ENCODE measurements around the gene DTX3.
"Not testable (repeated sequence)": the region's sequence is repeated elsewhere in the genome, so short reads cannot be mapped to it uniquely, and the experiment has no call there.

DTX3 gene

DNA sequence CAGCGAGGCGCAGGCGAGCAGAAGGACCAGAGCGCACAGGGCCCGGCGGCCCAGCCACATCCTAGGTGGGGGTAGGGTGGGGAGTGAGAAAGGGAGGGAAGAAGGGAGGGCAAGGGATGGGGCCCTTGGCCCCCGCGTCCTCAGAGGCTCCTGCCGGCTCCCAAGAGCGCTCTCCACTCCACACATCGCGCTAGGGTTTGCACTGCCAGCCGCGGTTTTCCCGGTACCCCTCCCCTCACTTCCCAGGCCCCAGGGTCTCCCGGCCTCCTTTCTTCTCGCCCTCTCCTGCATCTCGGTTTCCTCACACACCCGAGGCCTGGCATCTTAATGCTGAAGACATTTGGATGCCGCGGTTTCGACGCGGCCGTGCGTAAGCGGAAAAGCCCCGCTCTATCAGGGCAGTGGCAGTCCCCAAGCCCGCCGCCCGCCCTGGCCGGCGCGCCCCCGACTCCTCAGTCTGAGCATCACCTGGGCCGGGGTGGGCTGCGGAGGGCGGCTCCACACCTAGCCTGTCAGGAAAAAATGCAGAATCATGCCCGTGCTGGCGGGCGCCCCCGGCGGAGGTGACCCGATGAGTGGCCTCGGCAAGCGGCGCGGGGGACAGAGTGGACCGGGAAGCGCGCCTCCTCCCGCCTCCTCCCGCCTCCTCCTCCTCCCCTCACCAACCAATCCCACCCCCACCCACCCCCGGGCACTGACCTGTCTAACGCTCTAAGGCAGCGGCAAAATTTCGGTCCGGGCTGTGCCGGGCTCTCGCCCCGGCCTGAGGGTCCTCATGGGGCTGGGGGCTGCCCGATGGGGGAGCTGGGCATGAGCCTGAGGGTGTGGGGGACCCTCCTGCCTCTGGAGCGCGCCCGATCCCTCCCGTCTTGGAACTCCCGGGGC lies 27.7 kb downstream of the DTX3 start:
- no peak for DNase-seq (ENCODE audit: low read depth in 2 of 2)

GRCh38 chr12:57632958-57633840 lies 28.6 kb downstream of the DTX3 start, which contains the start of gene B4GALNT1:
Gene B4GALNT1, minus strand, starts transcription at chr12:57633201. Its CDS starts 1,069 bp downstream, at chr12:57632132.
- DNase-seq (ENCODE audit: low read depth in 2 of 2) = peak in 1 of 2 donors; percentile 39

- not testable (repeated sequence) for DNase-seq (ENCODE audit: low read depth in 2 of 2)
Measured at GRCh38 chr12:57636731-57637130, 32.1 kb downstream of the DTX3 start.

DNA sequence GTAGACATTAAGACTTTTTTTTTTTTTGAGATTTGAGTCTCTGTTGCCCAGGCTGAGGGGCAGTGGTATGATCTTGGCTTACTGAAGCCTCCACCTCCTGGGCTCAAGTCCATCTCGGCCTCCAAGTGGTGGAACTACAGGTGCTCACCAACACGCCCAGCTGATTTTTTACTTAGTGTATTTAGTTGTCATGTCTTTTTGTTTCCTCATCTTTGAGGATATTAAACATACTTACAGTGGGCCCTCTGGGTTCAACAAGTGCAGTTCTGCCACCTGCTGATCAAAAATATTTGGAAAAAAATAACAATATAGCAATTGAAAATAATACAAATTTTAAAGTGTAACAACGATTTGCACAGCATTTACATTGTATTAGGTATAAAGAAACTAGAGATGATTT lies 32.7 kb downstream of the DTX3 start:
- no peak for DNase-seq (ENCODE audit: low read depth in 2 of 2)

DNA sequence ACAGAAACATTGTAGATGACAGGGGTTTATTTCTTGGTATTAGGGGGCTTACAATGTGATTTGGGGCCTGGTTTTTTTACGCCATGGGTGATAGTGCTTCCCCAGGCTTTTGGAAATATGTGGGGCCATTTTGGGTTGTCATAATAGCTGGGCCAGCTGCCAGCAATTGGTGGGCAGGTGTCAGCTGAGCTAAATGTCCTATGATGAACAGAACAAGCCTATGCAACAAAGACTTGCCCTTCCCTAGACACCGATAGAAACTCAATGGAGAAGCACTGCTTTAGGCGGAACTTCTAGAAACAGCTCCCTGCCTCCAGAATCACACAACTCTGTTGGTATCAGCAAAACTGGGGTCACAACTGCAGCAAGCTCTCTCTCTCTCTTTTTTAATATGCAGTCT lies 33.5 kb downstream of the DTX3 start:
- DNase-seq (ENCODE audit: low read depth in 2 of 2) = no peak

GRCh38 chr12:57640175-57641042 lies 35.8 kb downstream of the DTX3 start:
- no peak for DNase-seq (ENCODE audit: low read depth in 2 of 2)

- no peak for DNase-seq (ENCODE audit: low read depth in 2 of 2)
Measured at GRCh38 chr12:57641699-57642442, 37.2 kb downstream of the DTX3 start.

DNA sequence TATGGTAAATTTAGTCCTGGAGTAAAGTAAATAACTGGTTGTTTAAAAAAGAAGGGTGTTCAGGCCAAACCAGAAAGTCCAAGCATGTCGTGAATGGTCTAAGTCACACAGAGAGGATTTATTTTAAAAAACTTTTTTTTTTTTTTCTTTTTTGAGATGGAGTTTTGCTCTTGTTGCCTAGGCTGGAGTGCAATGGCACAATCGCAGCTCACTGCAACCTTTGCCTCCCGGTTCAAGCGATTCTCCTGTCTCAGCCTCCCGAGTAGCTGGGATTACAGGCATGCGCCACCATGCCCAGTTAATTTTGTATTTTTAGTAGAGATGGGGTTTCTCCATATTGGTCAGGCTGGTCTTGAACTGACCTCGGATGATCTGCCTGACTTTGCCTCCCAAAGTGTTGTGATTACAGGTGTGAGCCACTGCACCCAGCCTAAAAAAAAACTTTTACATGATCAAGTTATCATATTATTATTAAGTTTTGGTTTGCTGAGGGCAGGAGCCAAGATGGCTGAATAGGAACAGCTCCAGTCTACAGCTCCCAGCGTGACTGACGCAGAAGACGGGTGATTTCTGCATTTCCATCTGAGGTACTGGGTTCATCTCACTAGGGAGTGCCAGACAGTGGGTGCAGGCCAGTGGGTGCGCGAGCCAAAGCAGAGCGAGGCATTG lies 41.5 kb downstream of the DTX3 start:
- not testable (repeated sequence) for DNase-seq (ENCODE audit: low read depth in 2 of 2)

- not testable (repeated sequence) for DNase-seq (ENCODE audit: low read depth in 2 of 2)
Measured at GRCh38 chr12:57646659-57647049, 42.0 kb downstream of the DTX3 start.

GRCh38 chr12:57654042-57654441 lies 49.4 kb downstream of the DTX3 start:
- DNase-seq (ENCODE audit: low read depth in 2 of 2) = no peak

DNA sequence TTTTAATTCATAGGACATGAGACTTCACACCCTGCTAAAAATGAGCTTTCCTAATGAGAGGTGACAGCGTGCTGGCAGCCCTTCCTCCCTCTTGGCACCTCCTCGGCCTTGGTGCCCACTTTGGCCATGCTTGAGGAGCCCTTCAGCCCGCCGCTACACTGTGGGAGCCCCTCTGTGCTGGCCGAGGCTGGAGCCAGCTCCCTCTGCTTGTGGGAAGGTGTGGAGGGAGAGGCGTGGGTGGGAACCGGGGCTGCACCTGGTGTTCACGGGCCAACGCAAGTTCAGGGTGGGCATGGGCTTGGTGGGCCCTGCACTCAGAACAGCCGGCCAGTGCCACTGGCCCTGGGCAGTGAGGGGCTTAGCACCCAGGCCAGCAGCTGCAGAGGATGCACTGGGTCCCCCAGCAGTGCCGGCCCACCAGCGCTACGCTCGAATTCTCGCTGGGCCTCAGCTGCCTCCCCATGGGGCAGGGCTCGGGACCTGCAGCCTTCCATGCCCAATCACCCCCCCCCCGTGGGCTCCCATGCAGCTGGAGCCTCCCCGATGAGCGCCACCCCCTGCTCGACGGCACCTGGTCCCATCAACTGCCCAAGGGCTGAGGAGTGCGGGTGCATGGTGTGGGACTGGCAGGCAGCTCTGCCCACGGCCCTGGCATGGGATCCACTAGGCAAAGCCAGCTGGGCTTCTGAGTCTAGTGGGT lies 51.1 kb downstream of the DTX3 start:
- no peak for DNase-seq (ENCODE audit: low read depth in 2 of 2)

GRCh38 chr12:57656408-57656807 lies 51.8 kb downstream of the DTX3 start:
- not testable (repeated sequence) for DNase-seq (ENCODE audit: low read depth in 2 of 2)

DNA sequence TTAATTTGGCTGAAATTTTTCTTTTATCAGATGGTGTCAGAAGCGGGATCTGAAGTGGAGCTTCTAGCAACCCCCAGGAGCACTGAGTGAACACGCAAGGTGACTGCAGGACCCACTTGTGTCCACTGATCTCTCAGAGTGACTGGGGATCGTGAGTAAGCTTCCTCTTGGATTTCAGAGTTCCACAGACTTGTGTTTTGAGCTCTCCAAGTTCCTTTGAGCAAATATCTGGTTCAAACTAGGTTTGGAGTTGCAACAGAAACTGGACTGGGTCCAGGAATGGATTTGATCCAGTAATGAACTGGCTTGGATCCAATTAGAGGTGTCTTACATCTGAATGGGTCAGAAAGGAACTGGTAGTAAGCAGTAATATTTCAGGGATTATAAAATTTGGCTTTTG lies 53.1 kb downstream of the DTX3 start:
- DNase-seq (ENCODE audit: low read depth in 2 of 2) = no peak

DNA sequence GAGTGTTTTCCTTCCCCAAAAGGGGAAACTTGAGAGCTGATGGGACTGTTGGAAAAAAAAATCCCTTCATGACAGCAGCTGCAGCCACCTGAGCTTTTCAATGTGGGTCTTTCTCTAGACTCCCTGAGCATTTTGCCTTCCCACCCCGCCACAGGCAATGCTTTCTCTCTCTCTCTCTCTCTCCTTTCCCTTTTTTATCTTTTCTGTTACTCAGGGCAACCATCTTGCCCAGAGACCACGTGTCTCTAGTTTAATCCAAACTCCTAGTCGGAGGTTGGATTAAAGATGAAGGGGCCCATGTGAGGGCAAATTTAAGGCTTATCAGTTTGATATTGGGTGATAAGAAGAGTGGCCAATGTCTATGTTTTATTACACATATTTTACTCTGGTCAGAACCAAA lies 54.3 kb downstream of the DTX3 start:
- DNase-seq (ENCODE audit: low read depth in 2 of 2) = no peak
